ENCODE results near the gene IRS2.
A peak's percentile ranks its signal among the peaks of the same experiment; 100 is the strongest.

IRS2 gene

GRCh38 chr13:109730812-109731335 is 55.5 kb downstream of the IRS2 start:
- no peak for DNase-seq (ENCODE audit: low read depth)

GRCh38 chr13:109728791-109729731 is 57.3 kb downstream of the IRS2 start:
- DNase-seq (ENCODE audit: low read depth): no peak

- no peak for DNase-seq (ENCODE audit: low read depth)
Observed at GRCh38 chr13:109728061-109728460, 58.3 kb downstream of the IRS2 start.

GRCh38 chr13:109727251-109727650 is 59.1 kb downstream of the IRS2 start:
- DNase-seq (ENCODE audit: low read depth): no peak

GRCh38 chr13:109725995-109726637 is 60.3 kb downstream of the IRS2 start:
- no peak for DNase-seq (ENCODE audit: low read depth)

- DNase-seq (ENCODE audit: low read depth): no peak
Observed at GRCh38 chr13:109725297-109725696, 61.1 kb downstream of the IRS2 start.

GRCh38 chr13:109724603-109725002 is 61.8 kb downstream of the IRS2 start:
- DNase-seq (ENCODE audit: low read depth): no peak

GRCh38 chr13:109723046-109723445 is 63.3 kb downstream of the IRS2 start:
- DNase-seq (ENCODE audit: low read depth): no peak

GRCh38 chr13:109722068-109722467 is 64.3 kb downstream of the IRS2 start:
- no peak for DNase-seq (ENCODE audit: low read depth)

GRCh38 chr13:109720758-109721184 is 65.6 kb downstream of the IRS2 start:
- no peak for DNase-seq (ENCODE audit: low read depth)

- no peak for DNase-seq (ENCODE audit: low read depth)
Observed at GRCh38 chr13:109719962-109720646, 66.3 kb downstream of the IRS2 start.

- no peak for DNase-seq (ENCODE audit: low read depth)
Observed at GRCh38 chr13:109718726-109719125, 67.7 kb downstream of the IRS2 start.

GRCh38 chr13:109717686-109718085 is 68.7 kb downstream of the IRS2 start:
- no peak for DNase-seq (ENCODE audit: low read depth)

GRCh38 chr13:109715902-109716301 is 70.5 kb downstream of the IRS2 start:
- DNase-seq (ENCODE audit: low read depth): peak; percentile 12

GRCh38 chr13:109713681-109714080 is 72.7 kb downstream of the IRS2 start:
- DNase-seq (ENCODE audit: low read depth): no peak

GRCh38 chr13:109712124-109712722 is 74.2 kb downstream of the IRS2 start:
- no peak for DNase-seq (ENCODE audit: low read depth)

- no peak for DNase-seq (ENCODE audit: low read depth)
Observed at GRCh38 chr13:109707742-109708617, 78.4 kb downstream of the IRS2 start.

GRCh38 chr13:109707044-109707741 is 79.2 kb downstream of the IRS2 start:
- peak; percentile 13 for DNase-seq (ENCODE audit: low read depth)

GRCh38 chr13:109706015-109706715 is 80.2 kb downstream of the IRS2 start:
- DNase-seq (ENCODE audit: low read depth): no peak
